RCC 7860 (cell line): Measurements from ENCODE around the gene METTL25B.

ENCODE experiments used
- DNase-seq: peaks from one replicate; pipeline ENCODE4 v3.0.0-alpha.2; 2015; ENCODE audit warnings: low spot score
- FAIRE-seq: peaks from 2 replicates; lab custom pipeline; 2012; peaks lifted over from hg19 to GRCh38; lab: Jason Lieb, UNC

The METTL25B gene

GRCh38 chr1:156766298-156767100 is 38.2 kb downstream of the METTL25B start:
- FAIRE-seq (no peak), DNase-seq (no peak)

- FAIRE-seq = peak; percentile 94
These were observed 39.0 kb downstream of the METTL25B start, which contains the start of gene PRCC for GRCh38 chr1:156767101-156767878. Gene PRCC, plus strand, starts transcription at chr1:156767535. Its CDS starts 237 bp downstream, at chr1:156767772.

GRCh38 chr1:156767879-156768604 is 39.8 kb downstream of the METTL25B start:
- no peak for DNase-seq
- no peak for FAIRE-seq

More at GRCh38 chr1:156767101-156767878, 39.0 kb downstream of the METTL25B start, which contains the start of gene PRCC:
- peak; percentile 100 for DNase-seq

GRCh38 chr1:156768610-156769295 is 40.5 kb downstream of the METTL25B start:
- no peak for DNase-seq
- FAIRE-seq = no peak

GRCh38 chr1:156772222-156772621 is 44.0 kb downstream of the METTL25B start:
- DNase-seq = no peak
- FAIRE-seq = no peak

- FAIRE-seq (no peak), DNase-seq (no peak)
These were observed 44.6 kb downstream of the METTL25B start for GRCh38 chr1:156772728-156773497.

- no peak for DNase-seq
- FAIRE-seq = no peak
These were observed 45.3 kb downstream of the METTL25B start for GRCh38 chr1:156773607-156774006.

- FAIRE-seq = no peak
These were observed 47.5 kb downstream of the METTL25B start for GRCh38 chr1:156775799-156776198.

GRCh38 chr1:156776942-156777341 is 48.7 kb downstream of the METTL25B start:
- no peak for FAIRE-seq
- no peak for DNase-seq

More at GRCh38 chr1:156775799-156776198, 47.5 kb downstream of the METTL25B start:
- DNase-seq = no peak

GRCh38 chr1:156777573-156777972 is 49.3 kb downstream of the METTL25B start:
- FAIRE-seq = no peak
- DNase-seq = no peak

- FAIRE-seq = peak; percentile 88
- DNase-seq = peak; percentile 82
These were observed 53.4 kb downstream of the METTL25B start for GRCh38 chr1:156781585-156782186.

- DNase-seq (no peak), FAIRE-seq (no peak)
These were observed 57.2 kb downstream of the METTL25B start for GRCh38 chr1:156785458-156785857.
